ENCODE measurements around the gene ZNF740. TPM values are rescaled to one million over a fixed set of nuclear protein-coding genes. Genes with fewer than 3 reads are reported as not detected.

The ZNF740 gene
- total RNA-seq, 2 experiments from 2014 or later: 31.6 to 58.2 TPM

DNA sequence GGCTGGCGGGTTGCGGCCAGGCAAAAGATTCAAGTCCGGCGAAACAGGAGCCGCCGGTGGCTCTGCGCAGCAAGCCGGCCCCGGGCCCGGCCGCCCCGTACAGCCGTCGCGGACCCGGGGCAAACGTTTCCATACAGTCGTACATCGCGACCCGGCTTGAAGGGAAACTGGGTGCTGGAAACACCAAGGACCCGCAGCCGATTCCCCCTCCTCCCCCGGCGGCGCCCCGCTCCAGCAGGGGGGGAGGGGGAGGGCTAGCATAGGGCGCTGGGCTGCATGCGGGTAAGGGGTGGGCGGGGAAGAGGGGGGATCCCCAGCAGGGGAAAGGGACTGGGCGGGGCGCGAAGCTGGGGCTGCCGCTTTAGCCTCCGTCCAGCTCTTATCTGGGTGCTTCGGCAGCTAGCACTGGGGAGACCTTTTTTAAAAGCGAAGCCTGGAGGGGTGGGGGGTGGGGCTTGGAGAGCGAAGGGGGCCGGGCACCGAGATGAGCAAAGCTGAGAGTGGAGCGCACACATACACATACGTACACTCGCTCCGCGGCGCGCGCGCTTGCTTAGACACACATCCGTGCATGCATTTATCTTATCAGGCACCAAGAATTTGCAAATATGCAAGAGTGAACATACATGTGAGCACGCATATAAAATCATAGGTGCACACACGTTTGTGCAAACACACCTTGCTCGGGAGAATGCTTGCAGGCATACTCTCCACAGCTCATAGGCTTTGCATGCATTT is 39.6 kb downstream of the ZNF740 start:
- Histone ChIP-seq H3K4me2 (ENCODE audit: low read length) (peak overlapping the region; percentile 96), H4K20me1 (ENCODE audit: insufficient read depth, low read length) (no peaks in the 10 kb centered on the region), H3K4me3 (ENCODE audit: low read depth, low read length, poor library complexity, severe bottlenecking) (peak overlapping the region; percentile 74), H2AFZ (ENCODE audit: low read length) (peak overlapping the region; percentile 82), H3K9me3 (ENCODE audit: low read length) (no peaks in the 10 kb centered on the region), H3K36me3 (ENCODE audit: insufficient read depth, low read length) (no peaks in the 10 kb centered on the region), H3K27ac (ENCODE audit: low read depth, low read length, poor library complexity, severe bottlenecking) (peak overlapping the region; percentile 90), H3K4me1 (ENCODE audit: insufficient read depth, low read length, poor library complexity, severe bottlenecking) (peaks cover 79% of the 10 kb centered on the region), H3K9me2 (ENCODE audit: insufficient read depth, low read length) (no peaks in the 10 kb centered on the region), H3K79me2 (ENCODE audit: insufficient read depth, low read depth, low read length) (no peaks in the 10 kb centered on the region)
- intact Hi-C loops (cut with micrococcal nuclease; ENCODE audit: unreplicated experiment): loop anchor here (2.0 kb wide), 1 partner anchor 33 kb away; a partner anchor contains a TSS
- DNase-seq (ENCODE audit: low spot score): peak; percentile 83
- TF ChIP-seq, protein P1, sequence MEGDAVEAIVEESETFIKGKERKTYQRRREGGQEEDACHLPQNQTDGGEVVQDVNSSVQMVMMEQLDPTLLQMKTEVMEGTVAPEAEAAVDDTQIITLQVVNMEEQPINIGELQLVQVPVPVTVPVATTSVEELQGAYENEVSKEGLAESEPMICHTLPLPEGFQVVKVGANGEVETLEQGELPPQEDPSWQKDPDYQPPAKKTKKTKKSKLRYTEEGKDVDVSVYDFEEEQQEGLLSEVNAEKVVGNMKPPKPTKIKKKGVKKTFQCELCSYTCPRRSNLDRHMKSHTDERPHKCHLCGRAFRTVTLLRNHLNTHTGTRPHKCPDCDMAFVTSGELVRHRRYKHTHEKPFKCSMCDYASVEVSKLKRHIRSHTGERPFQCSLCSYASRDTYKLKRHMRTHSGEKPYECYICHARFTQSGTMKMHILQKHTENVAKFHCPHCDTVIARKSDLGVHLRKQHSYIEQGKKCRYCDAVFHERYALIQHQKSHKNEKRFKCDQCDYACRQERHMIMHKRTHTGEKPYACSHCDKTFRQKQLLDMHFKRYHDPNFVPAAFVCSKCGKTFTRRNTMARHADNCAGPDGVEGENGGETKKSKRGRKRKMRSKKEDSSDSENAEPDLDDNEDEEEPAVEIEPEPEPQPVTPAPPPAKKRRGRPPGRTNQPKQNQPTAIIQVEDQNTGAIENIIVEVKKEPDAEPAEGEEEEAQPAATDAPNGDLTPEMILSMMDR (conservative IDR thresholded peaks at IDR 0.05; ENCODE audit: low read length): no peak
- no peak for TF ChIP-seq EZH2phosphoT487 (IDR thresholded peaks at IDR 0.05; ENCODE audit: borderline replicate concordance, low read depth, low read length)
- POLR2A ChIA-PET: interaction anchor here (0.5 to 3.4 kb wide), 9 partner anchors 9 to 1136 kb away, joined by 3 to 21 read pairs (median 4); partner anchors contain the start of genes CSAD, ESPL1 and ZNF740
- BruUV-seq (replicated peaks): no TSS peak
- CTCF ChIA-PET (ENCODE audit: unreplicated experiment): interaction anchor here (0.6 to 1.8 kb wide), 4 partner anchors 10 to 120 kb away, joined by 3 to 10 read pairs (median 4); no protein-coding TSS in a partner anchor

DNA sequence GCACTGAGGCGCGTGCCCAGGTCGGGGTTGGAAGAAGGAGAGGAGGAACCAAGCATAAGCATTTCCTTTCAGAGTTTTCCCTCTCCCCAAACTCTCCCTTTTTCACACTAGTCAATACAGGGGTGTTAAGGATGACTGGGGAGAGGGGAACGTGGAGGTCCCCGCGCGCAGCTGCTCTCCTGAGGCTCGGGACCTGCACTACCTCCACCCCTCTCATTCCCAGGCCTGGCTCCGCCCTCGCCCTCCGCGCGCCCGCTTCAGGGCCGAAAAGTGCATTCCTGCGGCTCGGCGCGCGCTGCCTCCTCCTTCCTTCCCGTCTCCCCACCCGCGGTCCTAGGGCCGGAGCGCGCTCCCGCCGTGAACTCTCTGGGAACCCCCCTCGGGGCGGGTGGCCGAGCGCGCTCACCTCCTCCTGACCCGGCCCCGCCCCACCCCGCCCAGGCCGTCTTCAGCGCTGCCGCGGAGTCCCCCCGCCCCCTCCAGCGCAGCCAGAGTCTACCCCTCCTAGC is 40.2 kb downstream of the ZNF740 start:
- CTCF ChIA-PET (ENCODE audit: unreplicated experiment): interaction anchor here (1.2 to 1.8 kb wide), 3 partner anchors 10 to 46 kb away, joined by 3 to 10 read pairs (median 4); no protein-coding TSS in a partner anchor
- Histone ChIP-seq H3K36me3 (ENCODE audit: insufficient read depth, low read length) (no peaks in the 10 kb centered on the region), H3K4me3 (ENCODE audit: low read depth, low read length, poor library complexity, severe bottlenecking) (peak overlapping the region; percentile 74), H3K27ac (ENCODE audit: low read depth, low read length, poor library complexity, severe bottlenecking) (peak overlapping the region; percentile 90), H2AFZ (ENCODE audit: low read length) (peak overlapping the region; percentile 82), H3K9me3 (ENCODE audit: low read length) (no peaks in the 10 kb centered on the region), H3K4me2 (ENCODE audit: low read length) (peak overlapping the region; percentile 96), H4K20me1 (ENCODE audit: insufficient read depth, low read length) (no peaks in the 10 kb centered on the region), H3K9me2 (ENCODE audit: insufficient read depth, low read length) (no peaks in the 10 kb centered on the region), H3K4me1 (ENCODE audit: insufficient read depth, low read length, poor library complexity, severe bottlenecking) (peaks cover 73% of the 10 kb centered on the region), H3K79me2 (ENCODE audit: insufficient read depth, low read depth, low read length) (no peaks in the 10 kb centered on the region)
- peak; percentile 90 for DNase-seq (ENCODE audit: low spot score)
- POLR2A ChIA-PET: interaction anchor here (0.5 to 3.4 kb wide), 10 partner anchors 12 to 100 kb away, joined by 3 to 21 read pairs (median 4); partner anchors contain the start of genes CSAD, ESPL1, ITGB7 and ZNF740
- no peak for TF ChIP-seq EZH2phosphoT487 (IDR thresholded peaks at IDR 0.05; ENCODE audit: borderline replicate concordance, low read depth, low read length)
- TF ChIP-seq, protein P1 (conservative IDR thresholded peaks at IDR 0.05; ENCODE audit: low read length): no peak
- intact Hi-C loops (cut with micrococcal nuclease; ENCODE audit: unreplicated experiment): loop anchor here (1.0 to 2.0 kb wide), 3 partner anchors 32 to 48 kb away; partner anchors contain the start of genes CSAD, ESPL1 and ZNF740
- no TSS peak for BruUV-seq (replicated peaks)

Data from OCI-LY7 (cell line).